K562 (cell line): ENCODE data around the gene CACNG7. TPM values are rescaled to one million over a fixed set of nuclear protein-coding genes. Genes with fewer than 3 reads are reported as not detected.

Experiments
- ATAC-seq: fragments of 200-7000 bp; cut with Tn5 transposase; 3 replicates; pipeline ENCODE4 v1.9.1; 2020; ENCODE audit warnings: moderate library complexity
- BruUV-seq: library from RNA; stranded (reverse); fragments of 400-500 nt; replicated peaks from 2 replicates; lab custom pipeline; 2021; lab: Mats Ljungman, UMichigan
- CTCF ChIA-PET: fragments of 300-600 bp; formaldehyde crosslinking; extraction: SDS; loops from one replicate; lab custom pipeline; 2021; ENCODE audit warnings: low intra/inter-chr PET ratio; lab: Yijun Ruan, JAX
- POLR2A ChIA-PET: fragments of 300-600, 350-650 bp; sonication (Branson Sonifier 250); formaldehyde crosslinking; extraction: SDS; loops from one replicate; lab custom pipeline; 2021; ENCODE audit warnings: antibody characterized with exemption, inconsistent platforms; lab: Yijun Ruan, JAX
- DNase-seq, 4 experiments: peaks; one replicate each; pipeline versions ENCODE4 v3.0.0 to v3.0.0-alpha.2; 2011 to 2018; ENCODE audit warnings: low spot score in 3 of 4, mixed read lengths in 3 of 4; ENCODE audit errors: extremely low read depth in 1 of 4
- FAIRE-seq: peaks from 2 replicates; lab custom pipeline; 2011; peaks lifted over from hg19 to GRCh38; lab: Jason Lieb, UNC
- H2AFZ ChIP-seq: 2 replicates; pipeline ENCODE4 v1.6.0; 2011; ENCODE audit warnings: low read depth, low read length, control low read depth, inconsistent platforms
- H3K27ac ChIP-seq: fragments of 200-600 bp; 3 replicates; pipeline ENCODE4 v1.8.0; 2011; ENCODE audit warnings: low read depth, mild to moderate bottlenecking, control low read depth, inconsistent platforms, low read length, moderate library complexity, mixed read lengths; ENCODE audit errors: extremely low read depth
- H3K27me3 ChIP-seq, 2 experiments: fragments of 300-600 bp in 1 of 2; 2 replicates in 1 of 2; 3 replicates in 1 of 2; pipeline versions ENCODE4 v1.6.0 to v1.8.0; 2011; ENCODE audit warnings: inconsistent platforms in 2 of 2, low read length in 2 of 2, mild to moderate bottlenecking in 1 of 2, mixed read lengths in 1 of 2, moderate library complexity in 1 of 2; ENCODE audit not compliant: control insufficient read depth in 2 of 2, insufficient read depth in 2 of 2
- H3K36me3 ChIP-seq: fragments of 300-600 bp; 3 replicates; pipeline ENCODE4 v1.8.0; 2011; ENCODE audit warnings: mild to moderate bottlenecking, low read length, inconsistent platforms; ENCODE audit not compliant: control insufficient read depth, insufficient read depth
- H3K4me1 ChIP-seq, 2 experiments: fragments of 200-600 bp in 1 of 2; replicated peaks in 1 of 2; 2 replicates in 1 of 2; 3 replicates in 1 of 2; pipeline versions ENCODE4 v1.5.1 to v1.8.0; 2011; ENCODE audit warnings: inconsistent platforms in 2 of 2, low read length in 2 of 2, mild to moderate bottlenecking in 1 of 2, mixed read lengths in 1 of 2, moderate library complexity in 1 of 2; ENCODE audit not compliant: control insufficient read depth in 2 of 2, insufficient read depth in 2 of 2
- H3K4me2 ChIP-seq: 2 replicates; pipeline ENCODE4 v1.6.1; 2011; ENCODE audit warnings: low read length, control low read depth, inconsistent platforms, mixed read lengths; ENCODE audit not compliant: insufficient read depth
- H3K4me3 ChIP-seq: fragments of 200-600 bp; sonication (generic), shearing (Covaris generic); 2 replicates; pipeline ENCODE4 v1.5.1; 2016; ENCODE audit warnings: control low read depth, inconsistent platforms
- H3K79me2 ChIP-seq: fragments of 200-600 bp; 3 replicates; pipeline ENCODE4 v1.8.0; 2011; ENCODE audit warnings: low read length, inconsistent platforms; ENCODE audit not compliant: control insufficient read depth, insufficient read depth
- H3K9ac ChIP-seq, 2 experiments: 2 replicates each; pipeline versions ENCODE4 v1.6.0 to v1.6.1; 2011; ENCODE audit warnings: low read depth in 2 of 2, low read length in 2 of 2, control low read depth in 1 of 2, inconsistent platforms in 1 of 2, mild to moderate bottlenecking in 1 of 2, mixed read lengths in 1 of 2; ENCODE audit not compliant: insufficient read depth in 1 of 2
- H3K9me1 ChIP-seq: one replicate; pipeline ENCODE4 v1.6.0; 2011; ENCODE audit warnings: inconsistent platforms, mild to moderate bottlenecking, low read length, moderate library complexity; ENCODE audit not compliant: control insufficient read depth, insufficient read depth
- H3K9me3 ChIP-seq: replicated peaks from 2 replicates; pipeline ENCODE4 v1.5.1; 2011; ENCODE audit warnings: low read depth, low read length, inconsistent platforms; ENCODE audit not compliant: control insufficient read depth, insufficient read depth
- H4K20me1 ChIP-seq: replicated peaks from 2 replicates; pipeline ENCODE4 v1.6.1; 2011; ENCODE audit warnings: low read length, inconsistent platforms, mixed read lengths; ENCODE audit not compliant: control insufficient read depth, insufficient read depth
- NONO ChIP-seq, 2 experiments: fragments of 200-400 bp in 1 of 2; fragments of 450-650 bp in 1 of 2; formaldehyde crosslinking in 1 of 2; IDR thresholded peaks; 2 replicates each; pipeline ENCODE4 v1.6.1; 2017; ENCODE audit warnings: low read depth in 2 of 2, mild to moderate bottlenecking in 2 of 2, moderate library complexity in 2 of 2, low read length in 1 of 2
- RBM25 ChIP-seq: fragments of 200-400 bp; formaldehyde crosslinking; IDR thresholded peaks from 2 replicates; pipeline ENCODE4 v1.6.1; 2018; ENCODE audit warnings: low read length, low read depth, moderate library complexity; ENCODE audit not compliant: severe bottlenecking
- TAL1 ChIP-seq: fragments of 450-650 bp; IDR thresholded peaks from 2 replicates; pipeline ENCODE4 v1.6.1; 2016; ENCODE audit warnings: mild to moderate bottlenecking
- WGBS: fragments of 100-300 bp; shearing (Covaris generic); methylation state at CpG from one replicate; pipeline ENCODE4 v1.1.6; 2016; ENCODE audit warnings: low coverage, mixed read lengths; ENCODE audit not compliant: insufficient coverage; ENCODE audit errors: missing lambda C conversion rate; 5-methylcytosine and 5-hydroxymethylcytosine counted together
- in situ Hi-C: fragments of 300-500 bp; cut with MboI; formaldehyde crosslinking; loops from 4 replicates; pipeline ENCODE4 v1.15.0; 2018; ENCODE audit warnings: inconsistent platforms, mixed read lengths
- intact Hi-C: fragments of 100-400 bp; cut with micrococcal nuclease; formaldehyde crosslinking; loops from 2 replicates; pipeline ENCODE4 v1.14.2; 2022
- polyA plus RNA-seq, 8 experiments: library from polyadenylated mRNA; depleted of rRNA in 4 of 8; stranded (reverse) in 5 of 8; unstranded in 3 of 8; fragments of >200 nt; fragmentation: Nextera tagmentation in 2 of 8; fragmentation: Illumina TruSeq in 1 of 8; extraction: Ambion mirVana in 2 of 8; extraction: Trizol in 1 of 8; gene quantifications; 2 replicates each; pipeline versions ENCODE4 v1.2.1 to v1.2.3, GENCODE V29; 2011 to 2014; ENCODE audit warnings: inconsistent platforms in 1 of 8, missing spikeins in 1 of 8
- total RNA-seq, 7 experiments: library from RNA; depleted of rRNA in 6 of 7; stranded (reverse); fragments of >200 nt in 6 of 7; fragmentation: Illumina TruSeq in 2 of 7; extraction: Trizol in 2 of 7; gene quantifications; 2 replicates each; pipeline versions ENCODE4 v1.2.1 to v1.2.3, GENCODE V29; 2011 to 2021; ENCODE audit warnings: low replicate concordance in 1 of 7
- TF ChIP-seq, protein P1 (sequence below): sonication (generic); formaldehyde crosslinking; IDR thresholded peaks from 2 replicates; pipeline ENCODE4 v1.8.1; 2023; ENCODE audit warnings: mild to moderate bottlenecking, missing genetic modification reagents

Gene CACNG7
- total and polyA plus RNA-seq, 9 of the 15 experiments (the other 6 are each of a cell fraction or from before 2014, with no cell fraction given), result not detected

GRCh38 chr19:53885036-53885435 is 24.0 kb upstream of the CACNG7 start:
- FAIRE-seq, result no peak
- no peak overlapping the region for H3K27ac ChIP-seq
- in situ Hi-C loops (no loop called here), intact Hi-C loops (no loop called here)
- no peak overlapping the region for H3K4me3 ChIP-seq
- peak; percentile 72 for TF ChIP-seq RBM25
- no peak for TF ChIP-seq NONO (IDR thresholded peaks at IDR 0.05; ENCODE audit: low read depth in 2 of 2, low read length in 1 of 2)
- TF ChIP-seq TAL1, result no peak
- TF ChIP-seq, protein P1, sequence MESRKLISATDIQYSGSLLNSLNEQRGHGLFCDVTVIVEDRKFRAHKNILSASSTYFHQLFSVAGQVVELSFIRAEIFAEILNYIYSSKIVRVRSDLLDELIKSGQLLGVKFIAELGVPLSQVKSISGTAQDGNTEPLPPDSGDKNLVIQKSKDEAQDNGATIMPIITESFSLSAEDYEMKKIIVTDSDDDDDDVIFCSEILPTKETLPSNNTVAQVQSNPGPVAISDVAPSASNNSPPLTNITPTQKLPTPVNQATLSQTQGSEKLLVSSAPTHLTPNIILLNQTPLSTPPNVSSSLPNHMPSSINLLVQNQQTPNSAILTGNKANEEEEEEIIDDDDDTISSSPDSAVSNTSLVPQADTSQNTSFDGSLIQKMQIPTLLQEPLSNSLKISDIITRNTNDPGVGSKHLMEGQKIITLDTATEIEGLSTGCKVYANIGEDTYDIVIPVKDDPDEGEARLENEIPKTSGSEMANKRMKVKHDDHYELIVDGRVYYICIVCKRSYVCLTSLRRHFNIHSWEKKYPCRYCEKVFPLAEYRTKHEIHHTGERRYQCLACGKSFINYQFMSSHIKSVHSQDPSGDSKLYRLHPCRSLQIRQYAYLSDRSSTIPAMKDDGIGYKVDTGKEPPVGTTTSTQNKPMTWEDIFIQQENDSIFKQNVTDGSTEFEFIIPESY (CRISPR knock-in tag), result 0 out of 2 replicates have a peak, but pooled peaks have one; percentile 15
- DNase-seq, result no peak
- ATAC-seq, result no peak
- ChIA-PET POLR2A (interaction anchor here (0.9 to 1.5 kb wide), 3 partner anchors 9 to 18 kb away, joined by 3 read pairs; partner anchors contain the start of gene MYADM), CTCF (no interaction called here)
- 32% methylated on average over 10 of the region's 10 CpGs for WGBS
- H2AFZ ChIP-seq, result no peak overlapping the region
- no peaks in the 10 kb centered on the region for H3K36me3 ChIP-seq
- no peak overlapping the region for H3K9ac ChIP-seq
- no peaks in the 10 kb centered on the region for H3K9me3 ChIP-seq
- no peaks in the 10 kb centered on the region for H4K20me1 ChIP-seq
- no TSS peak for BruUV-seq
- H3K9me1 ChIP-seq, result no peaks in the 10 kb centered on the region
- H3K4me2 ChIP-seq, result no peak overlapping the region
- peaks cover 0 to 34% of the 10 kb centered on the region in 2 experiments; a peak in 3 of 5 replicates for H3K4me1 ChIP-seq
- peaks cover 15 to 17% of the 10 kb centered on the region in 2 experiments; a peak in 4 of 5 replicates for H3K27me3 ChIP-seq
- H3K79me2 ChIP-seq, result no peaks in the 10 kb centered on the region
